ENCODE data around the gene GTF3C4.

GTF3C4 gene, protein sequence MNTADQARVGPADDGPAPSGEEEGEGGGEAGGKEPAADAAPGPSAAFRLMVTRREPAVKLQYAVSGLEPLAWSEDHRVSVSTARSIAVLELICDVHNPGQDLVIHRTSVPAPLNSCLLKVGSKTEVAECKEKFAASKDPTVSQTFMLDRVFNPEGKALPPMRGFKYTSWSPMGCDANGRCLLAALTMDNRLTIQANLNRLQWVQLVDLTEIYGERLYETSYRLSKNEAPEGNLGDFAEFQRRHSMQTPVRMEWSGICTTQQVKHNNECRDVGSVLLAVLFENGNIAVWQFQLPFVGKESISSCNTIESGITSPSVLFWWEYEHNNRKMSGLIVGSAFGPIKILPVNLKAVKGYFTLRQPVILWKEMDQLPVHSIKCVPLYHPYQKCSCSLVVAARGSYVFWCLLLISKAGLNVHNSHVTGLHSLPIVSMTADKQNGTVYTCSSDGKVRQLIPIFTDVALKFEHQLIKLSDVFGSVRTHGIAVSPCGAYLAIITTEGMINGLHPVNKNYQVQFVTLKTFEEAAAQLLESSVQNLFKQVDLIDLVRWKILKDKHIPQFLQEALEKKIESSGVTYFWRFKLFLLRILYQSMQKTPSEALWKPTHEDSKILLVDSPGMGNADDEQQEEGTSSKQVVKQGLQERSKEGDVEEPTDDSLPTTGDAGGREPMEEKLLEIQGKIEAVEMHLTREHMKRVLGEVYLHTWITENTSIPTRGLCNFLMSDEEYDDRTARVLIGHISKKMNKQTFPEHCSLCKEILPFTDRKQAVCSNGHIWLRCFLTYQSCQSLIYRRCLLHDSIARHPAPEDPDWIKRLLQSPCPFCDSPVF

DNA sequence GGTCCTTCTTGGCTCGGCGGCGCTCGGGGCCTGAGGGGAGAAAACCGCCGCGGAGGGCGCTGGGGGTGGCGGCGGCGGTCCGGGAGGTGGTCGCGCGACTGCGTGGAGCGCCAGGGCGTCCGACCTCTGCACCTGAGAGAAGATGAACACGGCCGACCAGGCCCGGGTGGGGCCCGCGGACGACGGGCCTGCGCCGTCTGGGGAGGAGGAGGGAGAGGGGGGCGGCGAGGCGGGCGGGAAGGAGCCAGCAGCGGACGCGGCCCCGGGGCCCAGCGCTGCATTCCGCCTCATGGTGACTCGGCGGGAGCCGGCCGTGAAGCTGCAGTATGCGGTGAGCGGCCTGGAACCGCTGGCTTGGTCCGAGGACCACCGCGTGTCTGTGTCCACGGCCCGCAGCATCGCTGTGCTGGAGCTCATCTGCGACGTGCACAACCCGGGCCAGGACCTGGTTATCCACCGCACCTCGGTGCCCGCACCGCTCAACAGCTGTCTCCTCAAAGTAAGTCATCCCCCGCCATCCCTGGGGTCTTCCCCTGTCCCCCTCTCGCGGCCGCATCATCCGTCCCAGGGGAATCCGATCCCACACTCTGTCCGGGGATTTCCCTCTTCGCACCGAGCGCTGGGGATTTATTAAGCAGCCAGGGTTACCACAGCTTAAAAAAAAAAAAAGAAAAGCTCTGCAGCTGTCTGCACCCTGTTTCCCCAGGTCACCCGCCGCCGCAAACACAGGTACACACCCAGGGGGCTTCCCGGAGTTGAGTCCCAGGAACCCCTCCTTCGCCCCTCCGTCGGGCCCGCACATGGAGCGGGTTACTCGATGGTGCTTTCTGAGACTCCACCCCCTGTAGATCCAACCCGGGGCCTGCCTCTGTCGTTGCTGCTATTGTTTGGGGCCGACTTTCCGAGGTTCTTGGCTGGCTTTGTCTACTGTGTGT is at the start of gene GTF3C4:
TSS of gene GTF3C4 (plus strand) at position 8 of the 935 bp plus-strand sequence. CDS start at position 143, 135 bp downstream.
- H3K9me3 ChIP-seq (ENCODE audit: insufficient read depth, low read length): peaks cover 10% of the 10 kb centered on the region; the same call in 1 of the 2 replicates
- H3K4me3 ChIP-seq (ENCODE audit: insufficient read length, low read depth): peak within 1 kb of the TSS; percentile 100
- H3K27me3 ChIP-seq (ENCODE audit: insufficient read depth, insufficient read length): no peaks in the 10 kb centered on the region
- peaks cover 33% of the 10 kb centered on the region for H3K36me3 ChIP-seq (ENCODE audit: insufficient read depth, insufficient read length, low read length)
- peak within 1 kb of the TSS; percentile 99 for H3K9ac ChIP-seq (ENCODE audit: insufficient read length, low read depth)
- no peak for DNase-seq (ENCODE audit: low read depth, low spot score)
- no peaks in the 10 kb centered on the region for H3K4me1 ChIP-seq (ENCODE audit: insufficient read depth, insufficient read length)
- no peak for TF ChIP-seq SUZ12 (IDR thresholded peaks at IDR 0.05; ENCODE audit: extremely low read depth, insufficient read depth, insufficient read length)
- TF ChIP-seq YY1 (IDR thresholded peaks at IDR 0.05; ENCODE audit: insufficient read depth, insufficient read length): no peak
- no peak for TF ChIP-seq ZNF274 (IDR thresholded peaks at IDR 0.05; ENCODE audit: low read depth, low read length)

DNA sequence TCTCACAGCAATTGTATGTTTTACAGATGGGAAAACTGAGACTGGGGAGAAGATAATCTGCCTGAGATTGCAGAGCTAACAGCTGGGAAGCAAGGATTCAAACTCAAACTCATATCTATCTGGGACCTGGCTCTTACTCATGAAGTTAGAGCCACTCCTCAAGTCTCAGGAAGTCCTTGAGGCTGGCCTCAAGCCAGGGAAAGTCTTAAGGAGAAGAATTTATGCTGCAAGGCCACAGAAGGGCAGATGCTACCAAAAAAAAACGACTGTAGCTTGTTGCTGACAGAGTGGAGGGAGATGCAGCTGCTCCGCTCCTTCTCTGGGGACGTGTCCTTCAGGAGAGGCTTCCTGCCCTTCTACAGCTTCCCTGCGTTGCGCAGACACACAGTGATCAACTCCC is 48.1 kb upstream of the GTF3C4 start:
- Histone ChIP-seq H3K9ac (ENCODE audit: insufficient read length, low read depth) (no peak overlapping the region), H3K4me1 (ENCODE audit: insufficient read depth, insufficient read length) (no peaks in the 10 kb centered on the region), H3K9me3 (ENCODE audit: insufficient read depth, low read length) (no peaks in the 10 kb centered on the region), H3K27me3 (ENCODE audit: insufficient read depth, insufficient read length) (no peaks in the 10 kb centered on the region), H3K4me3 (ENCODE audit: insufficient read length, low read depth) (no peak overlapping the region), H3K36me3 (ENCODE audit: insufficient read depth, insufficient read length, low read length) (peaks cover 82% of the 10 kb centered on the region)
- TF ChIP-seq YY1 (IDR thresholded peaks at IDR 0.05; ENCODE audit: insufficient read depth, insufficient read length) (no peak), SUZ12 (IDR thresholded peaks at IDR 0.05; ENCODE audit: extremely low read depth, insufficient read depth, insufficient read length) (no peak), ZNF274 (IDR thresholded peaks at IDR 0.05; ENCODE audit: low read depth, low read length) (no peak)
- DNase-seq (ENCODE audit: low read depth, low spot score): no peak

DNA sequence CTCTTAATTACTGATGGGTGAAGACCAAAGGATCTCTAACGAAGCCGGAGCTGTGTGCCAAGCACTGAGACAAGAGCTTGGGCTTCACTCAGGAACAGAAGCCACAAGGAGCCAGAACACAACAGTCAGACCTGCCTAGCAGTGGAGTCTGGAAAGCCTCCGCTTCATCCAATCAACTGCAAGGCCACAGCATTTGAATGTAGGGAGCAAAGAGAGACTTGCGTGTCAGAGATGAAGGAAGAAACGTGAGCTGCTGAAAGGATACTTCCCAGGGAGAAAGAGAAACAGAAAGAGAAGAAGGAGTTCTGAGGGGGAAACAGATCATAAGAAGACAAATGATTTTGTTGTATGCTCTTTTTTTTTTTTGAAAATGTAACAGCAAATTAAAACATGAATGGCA is 44.0 kb upstream of the GTF3C4 start:
- Histone ChIP-seq H3K9ac (ENCODE audit: insufficient read length, low read depth) (no peak overlapping the region), H3K27me3 (ENCODE audit: insufficient read depth, insufficient read length) (no peaks in the 10 kb centered on the region), H3K4me3 (ENCODE audit: insufficient read length, low read depth) (no peak overlapping the region), H3K4me1 (ENCODE audit: insufficient read depth, insufficient read length) (peaks cover 3% of the 10 kb centered on the region), H3K36me3 (ENCODE audit: insufficient read depth, insufficient read length, low read length) (peaks cover 82% of the 10 kb centered on the region), H3K9me3 (ENCODE audit: insufficient read depth, low read length) (no peaks in the 10 kb centered on the region)
- no peak for DNase-seq (ENCODE audit: low read depth, low spot score)
- TF ChIP-seq SUZ12 (IDR thresholded peaks at IDR 0.05; ENCODE audit: extremely low read depth, insufficient read depth, insufficient read length): no peak

DNA sequence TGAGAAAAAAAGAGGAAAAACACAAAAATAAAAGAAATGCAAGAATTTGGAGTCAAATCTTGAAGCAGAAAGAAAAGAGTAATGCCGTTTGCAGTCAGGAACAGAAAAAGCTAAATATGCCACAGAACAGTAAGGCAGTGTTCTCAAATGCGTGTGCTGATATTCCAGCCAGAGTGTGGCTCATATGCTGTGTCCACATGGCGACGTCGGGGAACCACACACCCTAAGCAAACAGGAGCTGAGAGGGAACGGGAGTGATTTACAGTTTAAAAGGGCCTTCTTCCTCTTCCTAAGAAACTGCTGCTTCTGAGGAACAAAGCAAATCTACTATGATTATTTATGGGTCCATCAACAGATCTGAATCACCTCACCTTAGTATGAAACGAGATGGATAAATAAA is 43.2 kb upstream of the GTF3C4 start:
- no peak overlapping the region for H3K9ac ChIP-seq (ENCODE audit: insufficient read length, low read depth)
- no peak overlapping the region for H3K4me3 ChIP-seq (ENCODE audit: insufficient read length, low read depth)
- peaks cover 85% of the 10 kb centered on the region for H3K36me3 ChIP-seq (ENCODE audit: insufficient read depth, insufficient read length, low read length)
- DNase-seq (ENCODE audit: low read depth, low spot score): no peak
- peaks cover 3% of the 10 kb centered on the region for H3K4me1 ChIP-seq (ENCODE audit: insufficient read depth, insufficient read length)
- TF ChIP-seq SUZ12 (IDR thresholded peaks at IDR 0.05; ENCODE audit: extremely low read depth, insufficient read depth, insufficient read length): no peak
- no peak for TF ChIP-seq YY1 (IDR thresholded peaks at IDR 0.05; ENCODE audit: insufficient read depth, insufficient read length)
- TF ChIP-seq ZNF274 (IDR thresholded peaks at IDR 0.05; ENCODE audit: low read depth, low read length): no peak
- H3K9me3 ChIP-seq (ENCODE audit: insufficient read depth, low read length): no peaks in the 10 kb centered on the region
- no peaks in the 10 kb centered on the region for H3K27me3 ChIP-seq (ENCODE audit: insufficient read depth, insufficient read length)

DNA sequence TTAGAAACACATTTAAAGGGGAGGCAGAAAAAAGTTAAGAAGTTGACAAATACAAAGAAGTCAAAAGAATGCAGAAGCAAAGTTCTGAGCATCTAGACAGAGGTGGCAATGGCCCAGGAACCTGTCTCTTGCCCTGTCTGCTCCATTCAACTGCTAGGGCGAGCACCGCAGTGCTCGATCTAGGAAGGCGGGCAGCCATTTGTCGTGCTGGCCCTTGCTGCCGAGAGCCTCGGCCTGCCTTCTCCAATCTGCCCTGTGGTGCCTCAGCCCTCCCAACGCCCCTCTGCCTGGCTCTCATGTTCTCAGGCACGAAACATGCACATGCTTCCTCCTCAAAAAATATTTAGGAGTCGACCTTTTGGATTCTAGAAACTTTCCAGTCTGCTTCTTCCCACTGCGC is 42.7 kb upstream of the GTF3C4 start:
- H3K4me3 ChIP-seq (ENCODE audit: insufficient read length, low read depth): no peak overlapping the region
- no peaks in the 10 kb centered on the region for H3K27me3 ChIP-seq (ENCODE audit: insufficient read depth, insufficient read length)
- peaks cover 3% of the 10 kb centered on the region for H3K4me1 ChIP-seq (ENCODE audit: insufficient read depth, insufficient read length)
- no peak overlapping the region for H3K9ac ChIP-seq (ENCODE audit: insufficient read length, low read depth)
- H3K36me3 ChIP-seq (ENCODE audit: insufficient read depth, insufficient read length, low read length): peaks cover 81% of the 10 kb centered on the region
- DNase-seq (ENCODE audit: low read depth, low spot score): no peak
- no peaks in the 10 kb centered on the region for H3K9me3 ChIP-seq (ENCODE audit: insufficient read depth, low read length)
- TF ChIP-seq SUZ12 (IDR thresholded peaks at IDR 0.05; ENCODE audit: extremely low read depth, insufficient read depth, insufficient read length) (no peak), YY1 (IDR thresholded peaks at IDR 0.05; ENCODE audit: insufficient read depth, insufficient read length) (no peak), ZNF274 (IDR thresholded peaks at IDR 0.05; ENCODE audit: low read depth, low read length) (no peak)

DNA sequence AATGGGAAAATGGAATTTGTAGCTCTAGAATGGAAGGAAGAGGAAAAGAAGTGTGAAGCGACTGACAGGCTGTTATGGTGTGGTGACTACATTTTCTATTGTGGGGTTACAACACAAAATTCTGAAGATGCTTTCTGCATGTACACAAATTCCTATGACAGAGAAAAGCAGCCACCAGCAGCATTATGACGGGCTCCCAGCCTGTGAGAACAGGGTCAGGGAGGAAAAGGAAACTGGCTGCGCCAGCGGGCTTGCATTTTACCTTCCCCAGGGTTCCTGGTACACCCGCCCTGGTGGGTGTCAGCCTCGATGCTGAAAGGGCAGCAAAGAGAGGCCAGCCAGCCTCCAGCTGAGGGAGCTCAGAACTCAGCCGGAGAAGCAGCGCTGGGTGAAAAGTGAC is 41.5 kb upstream of the GTF3C4 start:
- TF ChIP-seq SUZ12 (IDR thresholded peaks at IDR 0.05; ENCODE audit: extremely low read depth, insufficient read depth, insufficient read length): no peak
- TF ChIP-seq ZNF274 (IDR thresholded peaks at IDR 0.05; ENCODE audit: low read depth, low read length): no peak
- no peak for TF ChIP-seq YY1 (IDR thresholded peaks at IDR 0.05; ENCODE audit: insufficient read depth, insufficient read length)

More for the DNA sequence above, 41.5 kb upstream of the GTF3C4 start:
- Histone ChIP-seq H3K27me3 (ENCODE audit: insufficient read depth, insufficient read length) (no peaks in the 10 kb centered on the region), H3K4me3 (ENCODE audit: insufficient read length, low read depth) (no peak overlapping the region), H3K36me3 (ENCODE audit: insufficient read depth, insufficient read length, low read length) (peaks cover 72% of the 10 kb centered on the region), H3K4me1 (ENCODE audit: insufficient read depth, insufficient read length) (peaks cover 3% of the 10 kb centered on the region), H3K9me3 (ENCODE audit: insufficient read depth, low read length) (no peaks in the 10 kb centered on the region), H3K9ac (ENCODE audit: insufficient read length, low read depth) (no peak overlapping the region)
- DNase-seq (ENCODE audit: low read depth, low spot score): no peak
